Fibroblast of skin of scalp (primary cell): Measurements from ENCODE around the gene ZNF486. TPM values are rescaled to one million over a fixed set of nuclear protein-coding genes. Genes with fewer than 3 reads are reported as not detected.
"Not testable (repeated sequence)": the region's sequence is repeated elsewhere in the genome, so short reads cannot be mapped to it uniquely, and the experiment has no call there.

ENCODE experiments used
- DNase-seq: peaks from one replicate; pipeline ENCODE4 v3.0.0-alpha.2; 2013
- polyA plus RNA-seq, 2 experiments: library from polyadenylated mRNA; unstranded; fragments of 120-200 nt; gene quantifications; one replicate each; pipeline ENCODE4 v1.2.1, GENCODE V29; 2013; ENCODE audit not compliant: insufficient read length in 2 of 2

Gene ZNF486
- 3.5 TPM for polyA plus RNA-seq (2013, experiment 1 of 2; ENCODE audit: insufficient read length)
- 3.5 TPM for polyA plus RNA-seq (2013, experiment 2 of 2; ENCODE audit: insufficient read length)

DNA sequence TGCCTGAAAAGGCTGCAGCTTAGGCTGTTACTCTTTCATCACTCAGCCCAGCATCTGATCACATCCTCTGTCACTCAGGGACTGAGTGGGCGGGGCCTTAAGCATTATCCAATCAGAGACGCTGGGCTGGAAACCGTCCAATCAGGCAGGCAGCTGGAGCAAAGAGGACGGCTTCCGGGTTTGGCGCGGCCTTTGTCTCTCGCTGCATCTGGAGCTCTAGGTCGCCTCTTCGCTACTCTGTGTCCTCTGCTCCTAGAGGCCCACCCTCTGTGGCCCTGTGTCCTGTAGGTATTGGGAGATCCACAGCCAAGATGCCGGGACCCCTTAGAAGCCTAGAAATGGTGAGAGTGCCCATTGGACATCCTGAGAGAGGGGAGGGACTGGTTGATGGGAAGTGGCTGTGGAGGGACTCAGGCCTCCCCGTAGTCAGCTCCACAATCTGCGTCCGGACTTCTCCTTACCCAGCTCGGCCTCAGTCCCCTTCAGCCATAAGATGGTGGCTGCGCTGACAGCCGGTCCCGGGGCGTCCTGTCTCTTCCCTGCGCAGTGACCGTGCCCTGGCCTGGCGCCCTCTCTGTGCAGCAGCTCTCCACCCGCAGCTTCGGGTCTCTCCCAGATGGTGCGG is at the start of gene ZNF486:
ZNF486 (plus strand) TSS at position 195 of the 625 bp plus-strand sequence; CDS start at position 312, 117 bp downstream.
- peak; percentile 98 for DNase-seq

DNA sequence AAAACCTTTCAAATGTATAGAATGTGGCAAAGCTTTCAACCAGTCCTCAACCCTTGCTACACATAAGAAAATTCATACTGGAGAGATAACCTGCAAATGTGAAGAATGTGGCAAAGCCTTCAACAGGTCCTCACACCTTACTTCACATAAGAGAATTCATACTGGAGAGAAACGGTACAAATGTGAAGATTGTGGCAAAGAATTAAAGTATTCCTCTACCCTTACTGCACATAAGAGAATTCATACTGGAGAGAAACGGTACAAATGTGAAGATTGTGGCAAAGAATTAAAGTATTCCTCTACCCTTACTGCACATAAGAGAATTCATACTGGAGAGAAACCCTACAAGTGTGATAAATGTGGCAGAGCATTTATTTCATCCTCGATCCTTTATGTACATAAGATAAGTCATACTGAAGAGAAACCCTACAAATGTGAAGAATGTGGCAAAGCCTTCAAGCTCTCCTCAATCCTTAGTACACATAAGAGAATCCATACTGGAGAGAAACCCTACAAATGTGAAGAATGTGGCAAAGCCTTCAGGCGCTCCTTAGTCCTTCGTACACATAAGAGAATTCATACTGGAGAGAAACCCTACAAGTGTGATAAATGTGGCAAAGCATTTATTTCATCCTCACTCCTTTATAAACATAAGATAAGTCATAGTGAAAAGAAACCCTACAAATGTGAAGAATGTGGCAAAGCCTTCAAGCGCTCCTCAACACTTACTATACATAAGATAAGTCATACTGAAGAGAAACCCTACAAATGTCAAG is 48.8 kb upstream of the ZNF486 start:
- DNase-seq: not testable (repeated sequence)

DNA sequence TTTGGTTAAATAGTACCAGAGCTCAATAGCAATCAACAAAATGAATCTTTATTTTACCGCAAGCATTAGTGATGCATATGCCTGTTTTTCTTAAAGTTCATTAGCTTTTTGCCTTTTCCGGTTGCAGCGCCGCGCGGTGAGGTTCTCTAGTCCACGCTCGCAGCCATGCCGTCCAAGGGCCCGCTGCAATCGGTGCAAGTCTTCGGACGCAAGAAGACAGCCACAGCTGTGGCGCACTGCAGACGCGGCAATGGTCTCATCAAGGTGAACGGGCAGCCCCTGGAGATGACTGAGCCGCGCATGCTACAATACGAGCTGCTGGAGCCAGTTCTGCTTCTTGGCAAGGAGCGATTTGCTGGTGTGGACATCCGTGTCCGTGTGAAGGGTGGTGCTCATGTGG is 42.1 kb upstream of the ZNF486 start:
- DNase-seq: no peak

DNA sequence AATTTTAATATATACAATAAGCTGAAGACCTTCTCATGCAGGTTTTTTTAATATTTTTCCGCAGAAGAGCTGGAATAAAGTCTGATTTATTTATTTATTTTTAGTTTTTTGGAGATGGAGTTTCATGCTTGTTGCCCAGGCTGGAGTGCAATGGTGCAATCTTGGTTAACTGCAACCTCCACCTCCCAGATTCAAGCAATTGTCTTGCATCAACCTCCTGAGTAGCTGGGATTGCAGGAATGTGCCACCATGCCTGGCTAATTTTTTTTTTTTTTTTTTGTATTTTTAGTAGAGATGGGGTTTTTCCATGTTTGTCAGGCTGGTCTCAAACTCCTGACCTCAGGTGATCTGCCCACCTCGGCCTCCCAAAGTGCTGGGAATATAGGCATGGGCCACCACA is 34.1 kb upstream of the ZNF486 start:
- DNase-seq: not testable (repeated sequence)

DNA sequence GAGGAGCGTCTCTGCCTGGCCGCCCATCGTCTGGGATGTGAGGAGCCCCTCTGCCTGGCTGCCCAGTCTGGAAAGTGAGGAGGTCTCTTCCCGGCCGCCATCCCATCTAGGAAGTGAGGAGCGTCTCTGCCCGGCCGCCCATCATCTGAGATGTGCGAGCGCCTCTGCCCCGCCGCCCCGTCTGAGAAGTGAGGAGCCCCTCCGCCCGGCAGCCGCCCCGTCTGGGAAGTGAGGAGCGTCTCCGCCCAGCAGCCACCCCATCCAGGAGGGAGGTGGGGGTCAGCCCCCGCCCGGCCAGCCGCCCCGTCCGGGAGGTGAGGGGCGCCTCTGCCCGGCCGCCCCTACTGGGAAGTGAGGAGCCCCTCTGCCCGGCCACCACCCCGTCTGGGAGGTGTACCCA is 29.3 kb upstream of the ZNF486 start:
- DNase-seq: not testable (repeated sequence)

DNA sequence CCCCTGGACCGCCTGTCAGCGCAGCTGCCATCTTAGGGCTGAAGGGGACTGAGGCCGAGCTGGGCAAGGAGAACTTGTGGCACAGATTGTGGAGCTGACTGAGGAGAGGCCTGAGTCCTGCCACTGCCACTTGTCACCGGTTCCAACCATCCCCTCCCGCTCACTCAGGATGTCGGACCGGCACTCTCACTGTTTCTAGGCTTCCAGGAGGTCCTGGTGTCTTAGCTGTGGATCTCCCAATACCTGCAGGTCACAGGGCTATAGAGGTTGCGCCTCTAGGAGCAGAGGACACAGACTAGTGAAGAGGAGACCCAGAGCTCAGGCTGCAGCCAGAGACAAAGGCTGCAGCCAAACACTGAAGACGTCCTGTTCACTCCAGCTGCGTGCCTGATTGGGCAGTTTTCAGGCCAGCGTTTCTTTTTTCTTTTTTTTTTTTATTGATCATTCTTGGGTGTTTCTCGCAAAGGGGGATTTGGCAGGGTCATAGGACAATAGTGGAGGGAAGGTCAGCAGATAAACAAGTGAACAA is 15.3 kb upstream of the ZNF486 start:
- no peak for DNase-seq

DNA sequence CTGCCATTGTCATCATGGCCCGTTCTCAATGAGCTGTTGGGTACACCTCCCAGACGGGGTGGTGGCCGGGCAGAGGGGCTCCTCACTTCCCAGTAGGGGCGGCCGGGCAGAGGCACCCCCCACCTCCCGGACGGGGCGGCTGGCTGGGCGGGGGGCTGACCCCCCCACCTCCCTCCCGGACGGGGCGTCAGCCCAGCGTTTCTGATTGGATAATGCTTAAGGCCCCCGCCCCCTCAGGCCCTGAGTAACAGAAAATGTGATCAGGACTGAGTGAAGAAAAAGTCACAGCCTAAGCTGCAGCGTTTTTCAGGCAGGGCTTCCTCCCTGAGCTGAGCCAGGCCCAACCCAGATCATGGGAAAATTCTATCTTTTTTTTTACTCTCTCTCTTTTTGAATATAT is 14.5 kb upstream of the ZNF486 start:
- DNase-seq: not testable (repeated sequence)

DNA sequence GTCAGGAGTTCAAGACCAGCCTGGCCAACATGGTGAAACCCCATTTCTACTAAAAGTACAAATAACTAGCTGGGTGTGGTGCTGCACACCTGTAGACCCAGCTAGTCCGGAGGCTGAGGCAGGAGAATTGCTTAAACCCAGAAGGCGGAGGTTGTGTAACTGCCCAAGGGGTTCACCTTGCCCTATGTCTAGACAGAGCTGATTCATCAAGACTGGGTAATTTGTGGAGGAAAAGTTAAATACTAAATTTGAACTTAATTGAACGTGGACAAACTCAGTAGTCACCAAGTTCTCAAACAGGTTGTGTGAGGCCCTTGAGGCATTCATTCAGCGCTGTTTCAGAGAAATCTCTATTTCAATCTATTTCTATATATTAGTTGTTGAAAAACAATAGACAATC is 13.7 kb upstream of the ZNF486 start:
- DNase-seq: no peak

DNA sequence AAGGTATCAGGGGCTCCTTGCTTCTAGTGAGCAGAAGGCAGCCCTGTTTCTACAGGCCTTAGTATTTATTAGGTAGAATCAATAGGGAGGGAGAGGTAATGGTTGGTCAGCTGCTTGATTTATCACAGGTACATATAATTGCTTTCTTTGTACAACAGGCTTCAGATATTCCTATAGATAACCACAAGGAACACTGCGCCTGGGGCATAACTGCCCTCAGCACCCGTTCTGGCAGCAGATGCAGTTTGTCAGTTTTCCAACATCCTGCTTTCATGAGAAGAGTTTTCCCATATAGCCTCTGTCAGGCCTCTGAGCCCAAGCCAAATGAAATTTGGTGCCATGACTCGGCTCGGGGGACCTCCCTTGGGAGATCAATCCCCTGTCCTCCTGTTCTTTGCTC is 12.4 kb upstream of the ZNF486 start:
- no peak for DNase-seq

DNA sequence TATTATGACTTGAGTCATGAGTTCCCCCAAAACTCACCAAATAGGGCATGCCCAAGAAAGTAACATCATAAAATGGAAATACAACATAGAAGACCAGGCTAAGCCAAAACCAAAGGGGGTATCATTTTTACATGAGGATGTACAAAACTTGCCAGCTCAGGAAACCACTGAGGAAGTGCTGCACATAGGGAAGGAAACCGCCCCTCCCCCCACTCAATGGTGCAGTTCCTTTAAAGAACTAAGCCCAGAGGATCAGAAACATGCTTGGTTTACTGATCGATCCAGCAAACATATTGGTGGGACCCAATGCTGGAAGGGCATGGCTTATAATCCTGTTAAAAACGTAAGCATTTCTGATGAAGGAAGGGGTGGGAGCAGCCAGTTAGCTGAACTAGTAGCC is 4.2 kb upstream of the ZNF486 start:
- DNase-seq: no peak

DNA sequence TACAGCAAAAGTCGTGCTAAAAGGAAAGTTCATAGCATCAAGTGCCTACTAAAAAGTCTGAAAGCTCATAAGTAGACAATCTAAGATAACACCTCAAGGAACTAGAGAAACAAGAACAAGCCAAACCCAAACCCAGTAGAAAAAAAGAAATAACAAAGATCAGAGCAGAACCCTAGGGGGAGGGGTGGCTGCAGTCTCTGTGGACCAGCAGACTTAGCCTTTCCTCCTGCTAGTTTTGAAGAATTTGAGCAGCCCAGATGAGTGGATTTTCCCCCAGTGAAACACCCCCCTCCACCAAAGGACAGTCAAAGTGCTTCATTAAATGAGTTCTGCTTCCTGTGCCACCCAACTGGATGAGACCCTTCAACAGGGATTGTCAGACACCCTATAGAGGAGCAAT is 2.6 kb upstream of the ZNF486 start:
- no peak for DNase-seq

DNA sequence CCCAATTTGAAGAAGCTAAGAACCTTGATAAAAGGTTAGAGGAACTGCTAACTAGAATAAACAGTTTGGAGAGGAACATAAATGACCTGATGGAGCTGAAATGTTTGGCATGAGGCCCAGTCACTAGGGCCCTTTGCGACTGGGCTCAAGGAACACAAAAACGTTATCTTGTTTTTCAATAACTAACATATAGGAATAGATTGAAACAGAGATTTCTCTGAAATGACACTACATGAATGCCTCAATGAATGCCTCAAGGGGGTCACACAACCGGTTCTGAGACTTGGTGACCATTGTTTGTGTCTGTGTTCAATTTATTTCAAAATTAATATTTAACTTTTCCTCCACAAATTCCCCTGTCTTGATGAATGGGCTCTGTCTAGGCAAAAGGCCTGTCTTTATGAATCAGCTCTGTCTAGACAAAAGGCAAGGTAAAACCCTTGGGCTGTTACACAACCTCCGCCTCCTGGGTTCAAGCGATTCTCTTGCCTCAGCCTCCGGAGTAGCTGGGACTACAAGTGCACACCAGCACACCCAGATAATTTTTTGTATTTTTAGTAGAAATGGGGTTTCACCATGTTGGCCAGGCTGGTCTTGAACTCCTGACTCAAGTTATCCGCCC is 932 bp upstream of the ZNF486 start:
- no peak for DNase-seq

DNA sequence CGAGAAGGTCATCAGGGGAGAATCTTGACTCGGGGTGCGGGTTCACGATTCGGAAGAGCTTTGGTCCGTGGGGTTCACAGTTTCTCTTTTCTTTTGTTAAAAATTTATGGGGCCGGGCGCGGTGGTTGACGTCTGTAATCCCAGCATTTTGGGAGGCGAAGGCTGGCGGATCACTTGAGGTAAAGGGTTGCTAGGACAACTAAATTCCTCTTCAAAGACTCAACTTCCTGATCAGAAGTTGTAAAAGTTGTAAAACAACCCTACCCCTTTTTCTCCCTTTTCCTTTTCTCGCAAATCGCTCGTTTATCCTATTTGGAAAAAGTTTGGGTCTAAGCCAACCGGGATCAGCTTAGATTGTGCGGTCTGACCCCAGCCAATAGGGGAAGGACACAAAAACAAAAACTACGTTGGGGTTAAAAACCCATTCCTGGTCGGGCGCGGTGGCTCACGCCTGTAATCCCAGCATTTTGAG is 673 bp downstream of the ZNF486 start:
- peak; percentile 35 for DNase-seq

DNA sequence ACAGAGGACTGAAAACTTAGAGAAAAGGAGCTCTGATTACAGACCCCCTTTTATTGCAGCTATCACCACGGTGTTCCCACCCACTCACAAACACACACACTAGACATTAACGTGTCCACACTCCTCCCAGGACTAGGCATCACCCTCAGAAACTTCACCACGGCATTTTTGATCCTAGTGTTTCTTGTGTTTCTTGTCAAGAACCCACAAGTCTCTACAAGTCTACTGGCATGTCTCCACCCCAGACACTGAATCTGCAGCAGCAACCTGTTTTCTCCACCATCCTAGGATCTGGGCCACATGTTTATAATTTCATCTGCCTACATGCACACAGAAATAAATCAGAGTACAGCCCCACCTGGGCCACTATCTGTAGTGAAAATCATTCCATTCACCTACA is 4.3 kb downstream of the ZNF486 start:
- DNase-seq: no peak

DNA sequence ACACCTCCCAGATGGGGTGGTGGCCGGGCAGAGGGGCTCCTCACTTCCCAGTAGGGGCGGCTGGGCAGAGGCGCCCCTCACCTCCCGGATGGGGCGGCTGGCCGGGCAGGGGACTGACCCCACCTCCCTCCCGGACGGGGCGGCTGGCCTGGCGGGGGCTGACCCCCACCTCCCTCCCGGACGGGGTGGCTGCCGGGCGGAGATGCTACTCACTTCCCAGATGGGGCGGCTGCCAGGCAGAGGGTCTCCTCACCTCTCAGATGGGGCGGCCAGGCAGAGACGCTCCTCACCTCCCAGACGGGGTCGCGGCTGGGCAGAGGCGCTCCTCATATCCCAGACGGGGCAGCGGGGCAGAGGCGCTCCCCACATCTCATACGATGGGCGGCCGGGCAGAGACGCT is 8.8 kb downstream of the ZNF486 start:
- DNase-seq: not testable (repeated sequence)

DNA sequence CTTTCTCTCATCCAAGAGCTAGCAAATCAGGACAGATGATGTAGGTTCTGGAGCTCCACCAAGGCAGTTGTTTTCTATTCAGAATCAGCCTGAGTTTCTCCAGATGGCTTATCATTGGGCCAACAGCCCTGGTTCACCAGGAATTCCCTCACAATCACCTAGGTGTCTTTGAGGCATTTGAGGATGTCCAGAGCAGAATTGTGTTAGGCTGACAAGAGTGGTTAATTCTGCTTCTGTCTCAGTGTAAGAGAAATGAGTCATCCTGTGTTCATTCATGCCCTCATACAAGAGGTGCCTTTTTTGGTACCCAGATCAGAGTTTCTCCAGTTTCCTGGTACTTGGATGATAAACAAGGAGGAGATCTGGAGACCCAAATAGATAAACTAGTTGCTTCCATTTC is 12.9 kb downstream of the ZNF486 start:
- not testable (repeated sequence) for DNase-seq

DNA sequence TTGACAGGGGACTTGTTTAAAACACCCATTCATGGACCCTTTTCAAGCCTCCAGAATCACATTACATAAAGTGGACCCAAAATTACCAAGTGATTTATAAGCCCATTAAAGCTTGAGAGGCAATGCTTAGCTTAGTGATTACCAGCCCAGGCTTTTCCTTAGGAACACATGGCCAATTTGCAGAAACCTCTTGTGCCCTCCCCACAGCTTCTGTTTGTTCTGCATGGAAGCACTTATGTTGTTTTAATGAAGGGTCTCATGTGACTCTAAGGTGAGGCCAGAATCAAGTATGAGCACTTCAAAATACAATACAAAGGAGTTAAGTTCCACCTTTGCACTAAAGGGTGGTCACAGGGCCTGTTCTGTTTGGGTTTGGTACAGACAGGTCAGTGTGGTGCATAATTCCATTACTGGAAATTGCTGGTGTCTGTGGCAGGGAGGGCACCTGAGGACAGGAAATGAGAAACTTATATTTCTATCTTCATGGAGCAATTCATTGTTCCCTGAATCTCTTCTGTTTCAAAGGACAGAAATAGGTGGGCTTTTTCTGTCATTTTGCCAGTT is 15.3 kb downstream of the ZNF486 start:
- no peak for DNase-seq

DNA sequence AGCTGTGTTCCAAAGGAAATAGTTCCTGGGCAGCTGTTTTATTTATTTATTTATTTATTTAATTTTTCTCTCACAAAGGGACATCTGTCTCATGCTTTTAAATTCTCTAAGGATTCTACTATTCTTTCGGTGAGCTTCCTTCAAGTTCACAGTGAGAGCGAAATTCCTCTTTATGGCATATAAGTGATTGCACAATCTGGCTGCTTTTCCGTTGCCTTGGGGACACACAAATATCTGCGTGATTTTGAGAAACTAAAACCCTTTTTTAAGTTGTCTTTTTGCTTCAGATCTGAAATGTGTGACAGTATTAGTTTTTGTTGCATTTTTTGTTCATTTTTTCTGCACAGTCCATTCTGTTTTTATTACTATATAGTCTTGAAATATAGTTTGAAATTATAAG is 19.2 kb downstream of the ZNF486 start:
- DNase-seq: no peak

DNA sequence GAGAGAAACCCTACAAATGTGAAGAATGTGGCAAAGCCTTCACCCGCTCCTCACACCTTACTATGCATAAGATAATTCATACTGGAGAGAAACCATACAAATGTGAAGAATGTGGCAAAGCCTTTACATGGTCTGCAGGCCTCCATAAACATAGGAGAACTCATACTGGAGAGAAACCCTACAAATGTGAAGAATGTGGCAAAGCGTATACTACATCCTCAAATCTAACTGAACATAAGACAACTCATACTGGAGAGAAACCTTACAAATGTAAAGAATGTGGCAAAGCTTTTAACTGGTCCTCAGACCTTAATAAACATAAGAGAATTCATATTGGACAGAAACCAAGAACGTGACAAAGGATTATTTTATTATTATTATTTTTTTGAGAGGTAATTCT is 30.7 kb downstream of the ZNF486 start:
- DNase-seq: no peak

DNA sequence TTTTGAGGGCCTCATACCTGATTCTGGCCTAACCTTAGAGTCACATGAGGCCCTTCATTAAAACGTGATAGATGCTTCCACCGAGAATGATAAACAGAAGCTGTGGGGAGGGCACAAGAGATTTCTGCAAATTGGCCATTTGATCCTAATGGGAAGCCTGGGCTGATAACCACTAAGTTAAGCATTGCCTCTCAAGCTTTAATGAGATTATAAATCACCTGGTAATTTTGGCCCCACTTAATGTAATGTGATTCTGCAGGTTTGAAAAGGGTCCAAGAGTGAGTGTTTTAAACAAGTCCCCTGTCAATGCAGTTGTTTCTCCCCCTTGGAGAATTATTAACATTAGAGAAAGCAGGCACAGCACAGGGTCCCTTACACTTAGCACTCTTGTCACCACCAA is 42.0 kb downstream of the ZNF486 start:
- DNase-seq: no peak

DNA sequence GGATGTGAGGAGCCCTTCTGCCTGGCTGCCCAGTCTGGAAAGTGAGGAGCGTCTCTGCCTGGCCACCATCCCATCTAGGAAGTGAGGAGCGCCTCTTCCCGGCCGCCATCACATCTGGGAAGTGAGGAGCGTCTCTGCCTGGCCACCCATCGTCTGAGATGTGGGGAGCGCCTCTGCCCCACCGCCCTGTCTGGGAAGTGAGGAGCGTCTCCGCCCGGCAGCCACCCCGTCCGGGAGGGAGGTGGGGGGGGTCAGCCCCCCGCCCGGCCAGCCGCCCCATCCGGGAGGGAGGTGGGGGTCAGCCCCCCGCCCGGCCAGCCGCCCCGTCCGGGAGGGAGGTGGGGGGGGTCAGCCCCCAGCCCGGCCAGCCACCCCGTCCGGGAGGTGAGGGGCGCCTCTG is 47.4 kb downstream of the ZNF486 start:
- DNase-seq: not testable (repeated sequence)

DNA sequence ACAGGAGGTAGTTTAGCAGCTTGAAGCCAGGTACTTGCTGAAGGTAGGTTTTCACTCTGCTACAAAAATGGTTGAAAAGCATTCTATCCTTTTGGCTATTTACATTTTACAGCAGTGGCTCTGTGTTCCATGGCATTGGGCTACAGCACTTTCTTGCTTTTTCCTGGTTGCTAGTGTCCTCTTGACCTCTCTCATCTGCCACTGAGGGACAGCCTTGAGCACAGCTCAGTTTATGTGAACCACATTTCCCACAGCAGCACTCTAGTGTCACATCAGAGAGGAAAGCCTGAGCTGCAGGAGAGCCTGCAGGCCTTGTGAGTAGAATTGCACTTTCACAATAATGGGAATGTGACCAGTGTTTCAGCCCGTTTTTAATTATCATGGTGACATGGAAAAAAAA is 54.6 kb downstream of the ZNF486 start:
- DNase-seq: not testable (repeated sequence)

DNA sequence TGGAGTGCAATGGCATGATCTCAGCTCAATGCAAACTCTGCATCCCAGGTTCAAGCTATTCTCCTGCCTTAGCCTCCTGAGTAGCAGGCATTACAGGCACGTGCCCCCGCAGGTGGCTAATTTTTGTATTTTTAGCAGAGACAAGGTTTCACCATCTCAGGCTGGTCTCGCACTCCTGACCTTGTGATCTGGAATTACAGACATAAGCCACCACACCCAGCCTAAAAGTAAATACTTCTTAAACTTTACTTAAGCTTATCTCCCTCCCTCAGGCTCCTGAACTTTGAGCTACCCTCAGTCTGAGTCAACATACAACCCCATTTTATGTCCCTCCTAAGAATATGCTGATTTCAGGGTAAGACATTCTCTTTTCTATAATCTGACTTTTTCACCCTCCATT is 66.1 kb downstream of the ZNF486 start:
- no peak for DNase-seq
